HEK293T (cell line): ENCODE data around the gene LHPP.

Source experiments
- ELF4 ChIP-seq: fragments of 450-650 bp; IDR thresholded peaks from 2 replicates; pipeline ENCODE4 v1.6.1; 2017; ENCODE audit warnings: antibody characterized with exemption
- FOXA1 ChIP-seq: fragments of 450-650 bp; IDR thresholded peaks from 2 replicates; pipeline ENCODE4 v1.6.1; 2016; ENCODE audit warnings: mild to moderate bottlenecking
- LEF1 ChIP-seq: fragments of 450-650 bp; IDR thresholded peaks from 2 replicates; pipeline ENCODE4 v1.6.1; 2017; ENCODE audit warnings: mild to moderate bottlenecking, borderline replicate concordance
- NFRKB ChIP-seq: fragments of 450-650 bp; IDR thresholded peaks from 2 replicates; pipeline ENCODE4 v1.6.1; 2016; ENCODE audit warnings: mild to moderate bottlenecking, moderate library complexity
- SP1 ChIP-seq: fragments of 450-650 bp; IDR thresholded peaks from 2 replicates; pipeline ENCODE4 v1.6.1; 2017
- TARDBP ChIP-seq: fragments of 450-650 bp; IDR thresholded peaks from 2 replicates; pipeline ENCODE4 v1.6.1; 2016
- ZNF384 ChIP-seq: fragments of 450-650 bp; IDR thresholded peaks from 2 replicates; pipeline ENCODE4 v1.6.1; 2016

GRCh38 chr10:124646483-124647352, 185.1 kb downstream of the LHPP start:
- TF ChIP-seq NFRKB (no peak), ZNF384 (no peak), SP1 (no peak), FOXA1 (no peak), LEF1 (no peak), ELF4 (no peak), TARDBP (no peak)
